HG03521 (cell line): ENCODE measurements around the gene CORO2B.

Source experiments
- ATAC-seq: cut with Tn5 transposase; IDR thresholded peaks from one replicate; pipeline ENCODE4 v1.9.1; 2021; ENCODE audit warnings: mild to moderate bottlenecking, moderate library complexity; ENCODE audit not compliant: unreplicated experiment

Gene CORO2B, protein sequence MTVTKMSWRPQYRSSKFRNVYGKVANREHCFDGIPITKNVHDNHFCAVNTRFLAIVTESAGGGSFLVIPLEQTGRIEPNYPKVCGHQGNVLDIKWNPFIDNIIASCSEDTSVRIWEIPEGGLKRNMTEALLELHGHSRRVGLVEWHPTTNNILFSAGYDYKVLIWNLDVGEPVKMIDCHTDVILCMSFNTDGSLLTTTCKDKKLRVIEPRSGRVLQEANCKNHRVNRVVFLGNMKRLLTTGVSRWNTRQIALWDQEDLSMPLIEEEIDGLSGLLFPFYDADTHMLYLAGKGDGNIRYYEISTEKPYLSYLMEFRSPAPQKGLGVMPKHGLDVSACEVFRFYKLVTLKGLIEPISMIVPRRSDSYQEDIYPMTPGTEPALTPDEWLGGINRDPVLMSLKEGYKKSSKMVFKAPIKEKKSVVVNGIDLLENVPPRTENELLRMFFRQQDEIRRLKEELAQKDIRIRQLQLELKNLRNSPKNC

DNA sequence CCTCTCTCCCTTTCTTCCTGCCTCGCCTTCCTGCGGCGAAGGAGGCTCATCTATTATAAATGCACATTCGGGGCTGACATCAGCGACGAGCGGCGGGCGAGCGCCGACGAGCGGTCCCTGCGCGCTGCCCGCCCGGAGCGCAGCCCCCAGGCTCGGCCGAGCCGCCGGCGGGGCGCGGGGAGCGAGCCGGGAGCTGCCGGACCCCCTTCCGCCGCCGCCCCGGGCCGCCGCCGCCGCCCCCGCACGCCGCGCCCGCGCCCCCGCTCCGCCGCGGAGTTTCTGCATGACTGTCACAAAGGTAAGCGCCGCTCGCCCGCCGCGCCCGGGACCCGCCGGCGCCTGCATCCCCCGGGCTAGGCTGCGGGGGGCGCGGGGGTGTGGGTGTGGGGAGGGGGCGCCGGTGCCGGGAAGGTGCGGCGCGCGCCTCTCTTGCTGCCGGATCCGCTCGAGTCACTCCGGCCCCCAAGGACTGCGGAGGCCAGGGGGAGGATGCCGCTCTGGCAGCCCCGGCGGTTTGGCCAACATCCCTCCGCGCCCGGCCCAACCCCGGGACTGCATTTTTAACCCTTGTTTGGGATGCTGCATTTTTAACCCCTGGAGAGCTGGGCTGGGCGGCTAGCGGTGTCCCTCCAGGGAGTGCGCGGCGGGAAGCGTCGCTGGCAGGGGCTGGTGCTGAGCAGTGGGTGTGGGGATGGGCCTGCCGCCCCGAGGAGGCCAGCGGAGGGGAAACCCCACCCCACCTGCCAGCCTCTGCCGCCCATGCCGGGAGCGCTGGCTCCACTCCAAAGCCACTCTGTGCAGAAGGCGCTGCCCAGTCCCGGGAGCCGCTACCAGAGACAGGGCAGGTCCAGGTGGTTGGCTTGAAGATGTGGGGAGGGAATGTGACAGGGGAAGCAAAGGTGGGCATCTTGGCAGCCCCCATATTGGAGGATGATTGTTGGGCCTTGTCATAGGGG, at the start of gene CORO2B:
TSS of gene CORO2B (plus strand) at position 14 of the 956 bp plus-strand sequence. CDS start at position 284, 270 bp downstream.
- ATAC-seq = no peak

DNA sequence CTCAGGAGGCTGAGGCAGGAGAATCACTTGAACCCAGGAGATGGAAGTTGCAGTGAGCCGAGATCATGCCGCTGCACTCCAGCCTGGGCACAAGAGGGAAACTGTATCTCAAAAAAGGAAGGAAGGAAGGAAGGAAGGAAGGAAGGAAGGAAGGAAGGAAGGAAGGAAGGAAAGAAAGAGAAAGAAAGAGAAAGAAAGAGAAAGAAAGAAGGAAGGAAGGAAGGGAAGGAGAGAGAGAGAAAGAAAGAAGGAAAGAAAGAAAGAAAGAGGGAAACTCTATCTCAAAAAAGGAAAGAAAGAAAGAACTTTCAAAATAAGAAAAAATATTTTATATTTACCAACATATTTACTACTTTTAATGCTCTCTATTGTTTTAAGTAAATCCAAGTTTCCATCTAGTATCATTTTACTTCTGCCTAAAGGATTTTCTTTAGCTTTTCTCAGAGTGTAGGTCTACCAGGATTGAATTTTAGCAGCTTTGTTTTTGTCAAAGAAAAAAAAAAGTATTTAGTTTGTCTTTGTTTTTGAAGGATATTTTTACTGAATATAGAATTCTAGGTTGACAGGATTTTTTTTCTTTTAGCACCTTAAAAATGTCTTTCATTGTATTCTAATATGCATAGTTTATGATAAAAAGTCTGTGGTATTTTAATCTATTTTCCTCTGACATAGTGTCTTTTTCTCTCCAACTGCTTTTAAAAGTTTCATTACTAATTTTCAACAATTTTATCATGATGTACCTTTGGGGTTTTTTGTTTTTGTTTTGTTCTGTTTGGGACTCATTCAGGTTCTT, 47.2 kb upstream of the CORO2B start:
- ATAC-seq = no peak

DNA sequence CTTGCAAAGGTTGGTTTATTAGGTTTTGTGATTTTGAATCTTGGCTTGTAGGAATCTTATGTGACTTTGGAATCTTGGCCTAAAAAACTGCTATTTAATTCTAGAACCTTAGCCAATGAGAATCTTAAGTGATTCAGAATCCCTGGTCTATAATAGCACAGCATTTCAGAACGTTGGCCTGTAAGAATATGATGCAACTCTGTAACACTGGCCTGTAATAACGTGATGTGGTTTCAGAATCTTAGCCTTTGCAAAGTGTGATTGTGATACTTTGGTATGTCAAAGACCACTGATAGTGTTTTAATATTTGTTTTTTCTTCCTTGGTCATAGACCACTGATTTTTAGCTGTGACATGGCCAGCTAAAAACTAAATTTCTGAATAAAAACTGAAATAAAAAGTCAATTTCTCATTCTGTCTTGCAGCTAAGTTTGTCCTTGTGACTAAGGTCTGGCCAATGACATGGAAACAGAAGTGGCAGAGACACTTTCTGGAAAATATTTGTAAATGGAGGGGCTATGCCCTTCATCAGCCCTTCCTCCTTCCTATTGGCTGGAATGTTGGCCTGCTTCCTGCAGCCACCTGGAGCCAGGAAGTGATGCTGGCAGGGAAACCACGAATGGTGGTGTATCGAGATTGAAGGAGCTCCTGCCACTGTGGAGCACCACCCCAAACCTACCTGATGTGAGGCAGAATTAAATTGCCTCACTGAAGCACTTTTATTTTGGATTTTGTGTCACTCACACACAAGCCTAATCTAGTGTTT, 42.3 kb upstream of the CORO2B start:
- ATAC-seq = no peak

DNA sequence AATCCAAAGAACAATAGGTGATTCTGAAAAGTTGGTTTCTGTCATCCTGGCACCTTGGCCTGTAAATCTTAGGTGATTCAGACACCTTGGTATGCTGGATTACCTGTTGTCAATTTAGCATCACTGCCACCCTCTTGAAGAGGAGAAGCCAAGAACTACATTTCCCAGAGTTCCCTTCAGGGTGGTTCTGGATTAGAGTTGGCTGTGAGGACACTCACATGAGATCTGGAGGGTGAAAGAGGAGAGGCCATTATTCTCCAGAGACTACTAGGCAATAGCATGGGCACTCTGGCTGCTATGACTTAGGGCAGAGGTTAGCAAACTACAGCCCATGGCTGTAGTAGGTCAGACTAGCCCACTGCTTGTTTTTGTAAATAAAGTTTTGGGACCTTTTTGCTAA, 41.7 kb upstream of the CORO2B start:
- no peak for ATAC-seq

DNA sequence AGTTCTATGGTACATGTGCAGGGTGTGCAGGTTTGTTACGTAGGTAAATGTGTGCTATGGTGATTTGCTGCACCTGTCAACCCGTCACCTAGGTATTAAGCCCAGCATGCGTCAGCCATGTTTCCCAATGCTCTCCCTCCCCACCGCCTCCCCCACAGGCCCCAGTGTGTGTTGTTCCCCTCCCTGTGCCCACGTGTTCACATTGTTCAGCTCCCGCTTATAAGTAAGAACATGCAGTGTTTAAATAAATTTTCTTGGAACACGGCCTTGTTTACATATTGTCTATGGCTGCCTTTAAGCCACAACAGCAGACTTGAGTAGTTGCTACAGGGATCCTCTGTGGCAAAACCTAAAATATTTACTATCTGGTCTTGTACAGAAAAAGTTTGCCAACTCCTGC, 41.3 kb upstream of the CORO2B start:
- no peak for ATAC-seq

DNA sequence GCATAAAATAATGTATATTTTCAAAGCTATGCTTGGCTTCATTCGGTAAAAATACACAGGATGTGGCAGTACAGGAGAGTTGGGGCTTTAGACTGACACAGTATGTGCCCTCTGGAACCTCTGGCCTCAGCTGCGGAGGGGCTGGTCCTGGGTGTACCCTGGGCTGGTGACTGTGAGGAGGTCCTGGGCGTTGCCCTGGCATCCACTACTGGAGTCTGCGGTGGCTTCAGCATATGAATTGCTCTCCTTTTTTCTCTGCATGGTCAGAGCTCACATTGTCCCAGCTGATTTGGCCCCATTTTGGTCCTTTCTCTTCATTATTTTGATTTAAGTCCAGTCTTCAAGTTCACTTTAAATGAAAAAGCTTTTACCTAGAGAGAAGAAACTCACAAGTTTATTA, 40.5 kb upstream of the CORO2B start:
- ATAC-seq = no peak

DNA sequence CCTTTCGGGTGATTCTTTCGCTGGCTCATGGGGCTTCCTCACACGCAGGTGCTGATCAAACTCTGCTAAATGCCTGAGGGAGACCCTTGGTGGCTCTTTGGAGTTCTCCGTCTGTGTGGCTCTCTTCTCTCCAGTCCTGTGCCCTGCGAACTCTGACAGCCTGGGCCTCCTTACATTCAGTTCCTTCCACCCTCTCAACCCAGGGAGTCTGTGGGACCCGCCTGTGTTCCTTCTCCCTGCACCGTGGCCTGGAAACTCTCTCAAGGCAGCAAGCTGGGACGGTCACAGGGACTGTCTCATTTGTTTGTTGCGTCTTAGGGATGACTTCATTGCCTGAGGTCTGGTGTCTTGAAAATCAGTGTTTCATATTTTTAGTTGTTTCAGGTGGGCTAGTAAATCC, 37.0 kb upstream of the CORO2B start:
- no peak for ATAC-seq

DNA sequence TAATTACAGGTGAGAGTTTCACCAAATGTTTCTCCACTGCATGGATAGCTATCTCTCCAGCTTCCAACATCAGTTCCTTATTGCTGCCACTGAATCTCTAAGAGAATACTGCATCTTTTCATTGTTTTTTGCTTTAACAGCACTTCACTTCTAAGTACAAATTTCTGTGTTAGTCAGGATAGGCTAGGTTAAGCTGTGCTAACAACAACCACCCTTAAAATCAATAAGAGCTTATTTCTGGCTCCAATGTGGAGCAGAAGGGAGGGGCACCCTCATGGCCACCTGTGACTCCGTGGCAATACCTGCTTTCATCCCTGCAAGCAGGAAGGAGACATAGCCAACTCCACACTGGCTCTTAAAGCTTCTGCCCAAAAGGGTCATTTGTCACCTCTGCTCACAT, 36.4 kb upstream of the CORO2B start:
- no peak for ATAC-seq

DNA sequence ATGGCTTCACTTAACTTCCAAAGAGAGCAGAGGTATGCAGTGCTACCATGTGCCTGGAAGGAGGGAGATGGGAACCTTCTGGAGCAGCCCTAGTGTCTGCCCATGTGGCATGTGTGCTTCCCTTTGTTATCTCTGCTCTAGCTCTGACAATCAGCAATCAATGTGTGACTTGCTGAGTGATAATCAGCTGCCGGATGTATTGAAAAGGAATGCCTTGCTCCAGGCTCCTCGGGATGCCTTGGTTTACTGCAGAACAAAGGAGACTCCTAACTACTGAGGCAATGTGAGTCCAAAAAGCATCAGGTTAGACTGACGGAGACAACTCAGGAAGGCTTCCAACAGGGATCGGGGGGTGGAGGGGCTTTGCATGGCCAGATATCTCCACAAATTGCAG, 36.0 kb upstream of the CORO2B start:
- ATAC-seq = no peak

DNA sequence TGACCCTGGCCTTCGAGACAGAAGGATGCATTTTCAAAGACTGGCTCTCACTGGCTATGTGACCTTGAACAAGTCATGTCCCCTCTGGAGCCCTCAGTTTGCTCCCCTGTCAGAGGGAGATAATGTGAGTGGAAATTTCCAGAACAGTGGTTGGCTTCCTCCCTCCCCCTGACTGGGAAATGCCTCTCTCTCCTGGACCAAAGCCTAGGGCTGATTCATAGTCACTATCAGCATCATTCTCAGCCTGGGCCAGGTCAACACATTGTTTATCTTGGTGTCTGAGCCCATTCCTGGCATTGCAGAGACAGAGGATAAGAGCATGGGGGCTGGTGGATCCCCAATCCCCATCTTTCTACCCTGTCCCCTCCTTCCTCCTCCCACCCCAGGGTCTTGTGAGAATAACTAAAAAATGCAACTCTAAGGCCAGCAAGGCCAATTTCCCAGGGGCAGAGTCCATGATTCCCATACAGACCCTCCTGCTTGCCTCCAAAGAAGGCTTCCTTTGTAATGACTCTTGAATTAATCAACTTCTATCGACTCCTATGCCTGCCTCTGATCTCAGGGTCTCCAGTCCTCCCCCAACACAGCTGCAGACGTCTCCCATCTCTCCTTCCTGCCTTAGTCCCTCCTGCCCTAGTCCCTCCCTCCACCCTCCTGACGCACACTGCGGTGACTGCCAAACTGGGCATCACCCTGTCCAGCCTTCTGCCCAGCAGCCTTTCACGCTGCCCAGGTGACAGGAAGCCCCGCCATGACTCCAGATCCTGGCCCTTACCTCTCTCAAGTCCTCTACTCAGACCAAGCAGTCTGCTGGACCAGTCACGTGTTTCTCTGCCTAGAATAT, 35.4 kb upstream of the CORO2B start:
- ATAC-seq = no peak

DNA sequence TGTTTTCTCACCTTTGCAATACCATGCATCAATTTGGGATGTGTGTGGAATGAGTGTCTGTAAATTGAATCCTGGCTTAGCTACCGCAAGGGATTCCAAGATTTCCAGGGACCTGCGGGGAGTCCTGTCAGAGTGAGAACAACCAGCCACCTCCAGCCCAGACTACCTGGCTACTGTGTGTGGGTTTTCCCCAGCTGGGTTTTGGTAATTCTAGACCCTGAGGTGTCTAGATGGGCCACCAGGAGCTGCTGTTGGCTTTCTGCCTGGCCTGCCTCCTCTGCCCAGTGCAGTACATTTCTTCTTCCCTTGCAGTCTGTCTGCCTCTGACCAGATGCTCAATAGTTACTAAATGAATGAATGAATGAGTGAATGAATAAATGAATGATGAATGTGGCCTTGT, 32.5 kb upstream of the CORO2B start:
- no peak for ATAC-seq

DNA sequence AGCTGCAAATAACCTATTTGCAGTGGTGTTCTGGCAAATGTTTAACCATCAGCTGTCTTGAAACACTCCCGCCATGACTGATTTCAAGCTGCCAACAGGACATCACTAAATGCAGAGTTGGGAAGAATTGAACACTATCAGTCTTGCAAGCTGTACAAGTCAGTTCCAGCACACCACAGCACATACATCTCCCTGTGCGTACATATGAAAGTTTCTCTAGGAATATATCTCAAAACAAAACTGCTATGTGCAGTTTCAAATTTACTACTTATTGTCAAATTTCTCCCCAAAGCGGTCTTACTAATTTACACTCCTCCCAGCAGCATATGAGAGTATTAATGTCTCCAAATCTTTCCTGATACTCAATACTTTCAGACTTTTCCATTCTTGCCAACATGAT, 30.4 kb upstream of the CORO2B start:
- ATAC-seq = no peak

DNA sequence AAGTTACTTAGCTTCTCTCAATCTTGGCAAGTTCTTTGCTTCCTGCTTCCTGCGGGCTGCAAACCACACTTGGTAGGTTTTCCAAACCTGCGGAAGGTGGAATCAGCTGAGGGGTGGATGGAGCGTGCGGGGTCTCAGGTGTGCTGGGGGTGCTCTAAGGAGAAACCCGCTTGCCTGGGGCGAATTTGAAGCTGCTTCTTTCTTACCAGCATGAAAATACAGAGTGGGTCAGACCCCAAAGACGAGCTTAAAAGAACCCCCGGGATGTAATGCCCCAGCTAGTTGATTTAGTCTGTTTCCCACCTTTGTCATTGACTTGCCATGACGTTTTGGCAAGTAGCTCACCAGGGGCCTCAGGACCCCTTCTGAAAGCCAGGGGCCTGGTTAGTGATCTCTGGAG, 28.8 kb upstream of the CORO2B start:
- ATAC-seq = no peak

DNA sequence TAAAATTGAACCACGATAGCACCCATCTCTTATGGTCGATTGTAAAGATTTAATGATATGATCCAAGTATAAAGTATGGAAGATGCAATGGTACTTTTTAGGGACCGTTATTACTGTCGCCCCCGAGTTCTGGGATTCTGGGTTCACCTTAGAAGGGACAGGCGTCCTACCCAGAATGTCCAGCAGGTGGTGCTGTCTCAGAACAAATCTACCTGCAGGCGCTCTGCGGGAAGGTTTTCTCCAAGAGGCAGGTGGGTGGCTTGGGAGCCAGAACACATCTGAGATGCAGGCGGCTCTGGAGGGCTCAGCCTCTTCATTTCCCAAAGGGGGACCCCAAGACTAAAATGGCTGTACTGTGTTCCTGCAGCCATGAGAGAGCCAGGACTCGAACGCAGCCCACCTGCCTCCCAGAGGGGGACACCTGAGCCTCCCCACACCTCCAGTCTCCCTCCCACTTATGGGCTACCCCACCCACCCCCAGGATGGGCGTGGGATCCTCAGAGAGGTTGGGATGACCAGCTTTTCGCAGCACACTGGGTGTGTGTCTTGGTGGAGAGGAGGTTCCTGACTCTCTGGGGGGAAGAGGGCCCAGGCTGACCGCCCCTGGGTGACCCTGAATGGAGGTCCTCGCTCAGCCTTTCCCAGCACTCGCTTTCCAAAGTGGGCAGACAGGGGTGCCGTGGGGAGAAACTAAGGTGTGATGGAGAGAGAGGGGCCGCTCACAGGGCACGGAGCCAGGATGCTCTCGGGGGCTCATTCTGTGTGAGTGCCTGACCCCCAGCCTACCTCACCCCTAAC, 28.1 kb upstream of the CORO2B start:
- no peak for ATAC-seq

DNA sequence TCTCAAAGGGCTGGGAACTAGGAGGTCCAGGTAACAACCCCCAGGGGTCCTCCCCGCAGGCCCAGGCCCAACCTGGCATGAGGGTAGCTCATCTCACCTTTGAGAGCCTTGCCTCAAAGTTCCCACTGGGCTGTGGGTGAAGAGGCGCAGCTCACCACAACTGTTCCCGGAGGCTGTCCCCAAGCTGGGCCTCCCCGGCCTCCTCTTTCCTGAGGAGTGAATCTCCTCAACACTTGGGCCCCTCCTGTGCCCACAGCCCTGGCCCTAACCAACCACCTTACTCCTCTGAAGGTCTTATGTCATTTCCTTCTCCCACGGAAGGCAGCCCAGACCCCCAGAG, 27.5 kb upstream of the CORO2B start:
- ATAC-seq = no peak

DNA sequence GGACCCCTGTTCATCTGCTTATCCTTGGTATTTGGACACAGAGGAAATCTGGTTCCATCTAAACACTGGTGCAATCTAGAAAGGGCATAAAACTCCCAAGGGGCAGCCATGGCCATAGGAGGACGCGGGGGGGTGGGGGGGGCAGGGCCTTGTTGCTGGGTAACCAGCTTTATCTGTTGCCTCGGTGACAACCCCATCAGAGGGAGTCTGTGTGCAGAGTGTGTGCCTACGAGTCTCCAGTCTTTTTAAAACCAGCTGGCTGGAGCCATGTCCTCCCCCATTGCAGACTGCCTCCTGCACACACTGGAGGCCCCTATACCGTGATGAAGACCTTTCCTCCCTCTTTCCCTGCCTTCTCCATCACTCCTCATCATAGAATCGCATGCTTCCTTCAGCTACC, 26.4 kb upstream of the CORO2B start:
- ATAC-seq = no peak

DNA sequence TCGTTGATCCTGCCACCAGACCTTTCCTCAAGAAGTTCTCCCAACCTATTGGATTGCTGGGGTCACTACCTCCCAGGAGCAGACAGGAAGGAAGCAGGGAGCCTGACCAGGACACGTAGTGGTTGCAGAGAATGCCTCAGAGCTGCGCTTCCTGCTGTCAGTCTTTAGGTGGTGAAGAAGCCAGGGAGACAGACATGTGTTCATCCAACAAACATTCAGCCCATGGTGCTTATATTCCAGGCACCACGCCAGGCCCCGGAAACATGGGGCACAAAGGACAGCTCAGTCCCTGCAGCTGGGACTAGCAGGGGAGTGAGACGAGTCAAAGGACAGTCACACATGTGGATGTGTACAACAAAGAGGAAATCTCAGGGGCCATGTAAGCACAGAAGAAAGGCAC, 26.0 kb upstream of the CORO2B start:
- no peak for ATAC-seq

DNA sequence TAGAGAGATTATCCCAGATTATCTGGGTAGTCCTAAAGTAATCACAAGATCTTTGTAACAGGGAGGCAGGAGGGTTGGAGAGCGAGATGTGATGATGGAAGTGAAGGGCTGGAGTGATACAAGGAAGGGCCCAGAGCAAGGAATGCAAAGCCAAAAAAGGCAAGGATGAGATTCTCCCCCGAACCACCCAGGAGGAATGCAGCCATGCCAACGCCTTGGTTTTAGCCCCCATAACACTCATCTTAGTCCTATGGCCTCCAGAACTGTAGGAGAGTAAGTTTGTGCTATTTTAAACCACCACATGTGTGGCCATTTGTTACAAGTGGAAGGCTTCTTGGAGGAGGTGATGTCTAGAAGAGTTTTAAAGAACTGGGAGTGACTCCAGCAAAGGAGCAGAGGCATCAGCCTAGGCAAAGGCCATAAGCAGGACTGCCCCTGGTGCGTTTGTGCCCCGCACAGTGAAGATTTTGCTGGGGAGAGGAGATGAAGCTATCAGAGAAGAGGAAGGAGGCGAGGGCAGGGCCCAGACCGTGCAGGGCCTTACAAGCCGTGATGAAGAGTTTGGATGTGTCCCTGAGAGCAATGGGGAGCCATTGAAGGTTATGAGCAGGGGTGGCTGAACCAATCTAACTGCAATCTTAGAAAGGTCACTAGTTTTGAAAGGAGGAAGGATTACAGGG, 25.3 kb upstream of the CORO2B start:
- ATAC-seq = no peak
